ENCODE data around the gene MAP3K3. TPM values are rescaled to one million over a fixed set of nuclear protein-coding genes. Genes with fewer than 3 reads are reported as not detected.

The MAP3K3 gene
- total RNA-seq, 1 donor from 2014 or later = 38.2 TPM

DNA sequence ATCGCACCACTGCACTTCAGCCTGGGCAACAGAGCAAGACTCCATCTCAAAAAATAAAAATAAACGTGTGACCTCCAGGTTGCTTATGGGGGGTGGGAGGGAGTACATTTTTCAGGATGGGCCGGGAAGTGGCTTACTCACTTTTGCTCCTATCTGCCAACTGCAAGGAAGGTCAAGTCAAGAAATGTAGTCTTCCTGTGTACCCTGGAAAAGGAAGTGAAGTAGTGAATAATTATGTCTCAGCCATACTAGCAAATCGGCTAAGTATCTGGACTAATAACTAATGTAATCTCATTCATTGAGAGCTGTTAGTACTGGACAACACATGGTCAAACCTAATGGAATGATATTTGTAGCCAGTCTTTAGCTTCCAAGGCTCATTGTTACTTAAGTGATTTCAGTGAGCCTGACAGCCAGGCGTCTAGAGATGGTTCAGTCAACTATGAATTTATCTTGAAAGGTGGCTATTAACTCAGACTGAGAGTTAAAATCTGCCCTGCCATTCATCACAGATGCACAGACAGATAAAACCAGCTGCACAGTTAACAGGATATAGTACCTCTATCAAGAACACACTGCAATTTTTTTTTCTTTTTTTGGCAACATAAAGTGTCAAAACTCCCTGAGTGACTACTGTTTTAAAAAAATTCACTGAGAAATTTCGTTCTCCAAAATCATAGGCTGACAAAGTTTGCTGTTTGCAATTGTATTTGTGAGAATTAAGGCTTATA lies 25.2 kb upstream of the MAP3K3 start:
- no peak for DNase-seq (ENCODE audit: low spot score)
- Mint-ChIP-seq H3K9me3 (ENCODE audit: low read depth) (no peaks in the 10 kb centered on the region), H3K4me1 (ENCODE audit: low read depth) (peaks cover 16% of the 10 kb centered on the region), H3K27ac (ENCODE audit: unreplicated experiment) (no peak overlapping the region), H3K4me3 (ENCODE audit: unreplicated experiment) (no peak overlapping the region), H3K27me3 (ENCODE audit: low read depth) (no peaks in the 10 kb centered on the region), H3K36me3 (ENCODE audit: low read depth) (no peaks in the 10 kb centered on the region)
- TF ChIP-seq, protein P1, sequence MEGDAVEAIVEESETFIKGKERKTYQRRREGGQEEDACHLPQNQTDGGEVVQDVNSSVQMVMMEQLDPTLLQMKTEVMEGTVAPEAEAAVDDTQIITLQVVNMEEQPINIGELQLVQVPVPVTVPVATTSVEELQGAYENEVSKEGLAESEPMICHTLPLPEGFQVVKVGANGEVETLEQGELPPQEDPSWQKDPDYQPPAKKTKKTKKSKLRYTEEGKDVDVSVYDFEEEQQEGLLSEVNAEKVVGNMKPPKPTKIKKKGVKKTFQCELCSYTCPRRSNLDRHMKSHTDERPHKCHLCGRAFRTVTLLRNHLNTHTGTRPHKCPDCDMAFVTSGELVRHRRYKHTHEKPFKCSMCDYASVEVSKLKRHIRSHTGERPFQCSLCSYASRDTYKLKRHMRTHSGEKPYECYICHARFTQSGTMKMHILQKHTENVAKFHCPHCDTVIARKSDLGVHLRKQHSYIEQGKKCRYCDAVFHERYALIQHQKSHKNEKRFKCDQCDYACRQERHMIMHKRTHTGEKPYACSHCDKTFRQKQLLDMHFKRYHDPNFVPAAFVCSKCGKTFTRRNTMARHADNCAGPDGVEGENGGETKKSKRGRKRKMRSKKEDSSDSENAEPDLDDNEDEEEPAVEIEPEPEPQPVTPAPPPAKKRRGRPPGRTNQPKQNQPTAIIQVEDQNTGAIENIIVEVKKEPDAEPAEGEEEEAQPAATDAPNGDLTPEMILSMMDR (IDR thresholded peaks at IDR 0.05) = no peak

DNA sequence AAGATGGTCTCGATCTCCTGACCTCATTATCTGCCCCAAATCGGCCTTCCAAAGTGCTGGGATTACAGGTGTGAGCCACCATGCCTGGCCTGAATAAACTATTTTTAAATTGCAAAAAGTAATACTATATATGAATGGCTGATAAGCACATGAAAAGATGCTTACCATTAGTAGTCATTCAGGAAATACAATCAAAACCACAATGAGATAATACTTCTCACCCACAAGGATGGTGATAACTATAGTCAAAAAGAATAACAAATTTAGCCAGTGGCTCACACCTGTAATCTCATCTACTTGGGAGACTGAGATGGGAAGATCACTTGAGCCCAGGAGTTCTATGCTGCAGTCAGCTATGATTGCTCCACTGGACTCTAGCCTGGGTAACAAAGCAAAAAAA lies 23.9 kb upstream of the MAP3K3 start:
- TF ChIP-seq, protein P1 (IDR thresholded peaks at IDR 0.05) = no peak
- H3K9me3 Mint-ChIP-seq (ENCODE audit: low read depth) = no peaks in the 10 kb centered on the region
- no peaks in the 10 kb centered on the region for H3K27me3 Mint-ChIP-seq (ENCODE audit: low read depth)
- H3K27ac Mint-ChIP-seq (ENCODE audit: unreplicated experiment) = no peak overlapping the region
- H3K4me3 Mint-ChIP-seq (ENCODE audit: unreplicated experiment) = no peak overlapping the region
- H3K36me3 Mint-ChIP-seq (ENCODE audit: low read depth) = no peaks in the 10 kb centered on the region
- H3K4me1 Mint-ChIP-seq (ENCODE audit: low read depth) = peaks cover 16% of the 10 kb centered on the region
- DNase-seq (ENCODE audit: low spot score) = no peak

DNA sequence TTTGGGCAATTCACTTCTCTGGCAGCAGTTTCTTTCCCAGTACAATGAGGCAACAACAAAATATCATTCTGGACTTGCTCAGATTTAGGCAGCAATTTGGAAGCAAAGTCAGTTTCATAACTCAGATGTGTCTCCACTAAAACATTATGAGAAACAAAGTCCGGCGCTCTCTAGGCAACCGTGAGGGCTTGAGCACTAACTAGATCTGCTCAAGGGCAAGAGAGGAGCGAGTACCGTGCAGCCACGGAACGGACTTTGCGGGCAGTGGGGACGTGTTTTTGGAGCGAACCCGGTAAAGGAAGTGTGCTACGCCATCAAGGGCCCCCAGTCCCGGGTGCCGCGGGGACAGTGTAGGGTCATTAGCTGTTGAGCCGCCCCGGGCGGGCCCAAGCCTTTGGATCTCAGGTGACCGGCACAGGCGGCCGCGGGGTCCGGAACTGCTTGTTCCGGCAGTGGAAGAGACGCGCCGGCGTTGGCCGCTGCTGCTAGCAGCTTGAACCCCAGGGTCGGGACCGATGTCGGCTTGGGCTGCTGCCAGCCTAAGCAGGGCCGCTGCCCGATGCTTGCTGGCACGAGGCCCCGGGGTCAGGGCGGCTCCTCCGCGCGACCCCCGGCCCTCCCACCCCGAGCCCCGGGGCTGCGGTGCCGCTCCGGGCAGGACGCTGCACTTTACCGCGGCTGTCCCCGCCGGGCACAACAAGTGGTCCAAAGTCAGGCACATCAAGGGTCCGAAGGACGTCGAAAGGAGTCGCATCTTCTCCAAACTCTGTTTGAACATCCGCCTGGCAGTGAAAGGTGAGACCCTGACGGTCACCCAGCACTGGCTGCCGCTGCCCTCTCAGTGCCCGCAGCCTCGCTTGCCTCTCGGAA lies 21.4 kb upstream of the MAP3K3 start, which contains the start of gene TACO1:
Gene TACO1 (plus strand): TSS at position 327 of the 870 bp plus-strand sequence. CDS start 189 bp downstream, at position 516.
- Mint-ChIP-seq H3K36me3 (ENCODE audit: low read depth) (peaks cover 6% of the 10 kb centered on the region), H3K9me3 (ENCODE audit: low read depth) (no peaks in the 10 kb centered on the region), H3K4me3 (ENCODE audit: unreplicated experiment) (peak within 1 kb of the TSS; percentile 81), H3K4me1 (ENCODE audit: low read depth) (peaks cover 16% of the 10 kb centered on the region), H3K27ac (ENCODE audit: unreplicated experiment) (peak within 1 kb of the TSS; percentile 60), H3K27me3 (ENCODE audit: low read depth) (no peaks in the 10 kb centered on the region)
- TF ChIP-seq, protein P1 (IDR thresholded peaks at IDR 0.05) = peak; percentile 11
- no peak for DNase-seq (ENCODE audit: low spot score)

DNA sequence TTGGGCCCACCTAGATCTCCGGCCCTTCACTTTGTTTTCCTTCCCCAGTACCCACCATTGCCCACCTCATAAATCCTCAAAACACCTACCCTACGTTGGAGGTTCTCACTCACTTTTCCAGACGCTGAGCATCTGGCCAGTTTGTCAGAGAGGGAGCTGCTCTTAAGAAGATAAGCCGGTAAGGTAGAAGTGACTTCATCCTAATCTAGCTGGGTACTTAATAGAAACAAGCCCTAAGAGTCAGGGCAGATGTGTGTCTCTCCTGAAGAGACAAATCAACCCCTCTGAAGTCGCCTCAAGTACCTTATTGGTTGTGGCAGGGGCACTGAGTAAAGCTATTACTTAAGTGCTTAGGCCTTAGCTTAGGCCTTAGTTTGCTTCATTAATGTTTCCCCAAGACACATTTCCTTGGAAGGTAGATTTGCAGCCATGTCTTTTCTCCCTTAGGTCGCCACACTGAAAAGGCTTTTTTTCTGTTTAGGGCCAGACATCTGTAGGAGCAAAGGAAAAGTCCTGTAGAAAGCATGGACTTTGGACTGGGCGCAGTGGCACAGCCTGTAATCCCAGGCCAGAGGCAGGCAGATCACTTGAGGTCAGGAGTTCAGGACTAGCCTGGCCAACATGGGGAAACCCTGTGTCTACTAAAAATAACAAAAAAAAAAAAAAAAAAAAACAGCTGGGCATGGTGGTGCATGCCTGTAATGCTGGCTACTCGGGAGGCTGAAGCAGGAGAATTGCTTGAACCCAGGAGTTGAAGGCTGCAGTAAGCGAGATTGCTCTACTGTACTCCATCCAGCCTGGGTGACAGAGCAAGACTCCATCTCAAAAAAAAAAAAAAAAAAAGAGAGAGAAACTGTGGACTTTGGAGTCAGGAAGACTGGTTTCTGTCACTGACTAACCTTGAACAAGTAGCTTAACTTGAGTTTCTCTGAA lies 20.5 kb upstream of the MAP3K3 start:
- DNase-seq (ENCODE audit: low spot score) = no peak
- Mint-ChIP-seq H3K27me3 (ENCODE audit: low read depth) (no peaks in the 10 kb centered on the region), H3K36me3 (ENCODE audit: low read depth) (peaks cover 14% of the 10 kb centered on the region), H3K4me1 (ENCODE audit: low read depth) (peaks cover 16% of the 10 kb centered on the region), H3K9me3 (ENCODE audit: low read depth) (no peaks in the 10 kb centered on the region), H3K4me3 (ENCODE audit: unreplicated experiment) (peak overlapping the region; percentile 81), H3K27ac (ENCODE audit: unreplicated experiment) (peak overlapping the region; percentile 60)
- TF ChIP-seq, protein P1 (IDR thresholded peaks at IDR 0.05) = no peak

Data from chondrocyte (in vitro differentiated cells).